GM19239 (cell line): ENCODE results near the gene MTREX.
"Not testable (repeated sequence)": the region's sequence is repeated elsewhere in the genome, so short reads cannot be mapped to it uniquely, and the experiment has no call there.

ENCODE experiments used
- DNase-seq: peaks from one replicate; pipeline ENCODE4 v3.0.0; 2011; ENCODE audit warnings: low spot score; ENCODE audit not compliant: insufficient read length
- FAIRE-seq: peaks from 2 replicates; lab custom pipeline; 2011; peaks lifted over from hg19 to GRCh38; lab: Jason Lieb, UNC

The MTREX gene

GRCh38 chr5:55307383-55308253, at the start of gene MTREX, which contains the start of gene DHX29:
Gene MTREX, plus strand, starts transcription at chr5:55307989. Its CDS starts 25 bp downstream, at chr5:55308014.
Gene DHX29, minus strand, starts transcription at chr5:55307694. Its CDS starts 121 bp downstream, at chr5:55307573.
- peak; percentile 98 for FAIRE-seq
- peak; percentile 75 for DNase-seq

- DNase-seq: no peak
- FAIRE-seq: no peak
Measured at GRCh38 chr5:55258339-55258738, 49.5 kb upstream of the MTREX start.

GRCh38 chr5:55276771-55277170, 31.0 kb upstream of the MTREX start:
- no peak for DNase-seq
- no peak for FAIRE-seq

- DNase-seq: no peak
- FAIRE-seq: no peak
Measured at GRCh38 chr5:55278778-55279177, 29.0 kb upstream of the MTREX start.

GRCh38 chr5:55286411-55286933, 21.3 kb upstream of the MTREX start:
- no peak for FAIRE-seq
- DNase-seq: no peak

- no peak for FAIRE-seq
Measured at GRCh38 chr5:55289808-55290207, 18.0 kb upstream of the MTREX start.

GRCh38 chr5:55290991-55291390, 16.8 kb upstream of the MTREX start:
- FAIRE-seq (no peak), DNase-seq (no peak)

More at GRCh38 chr5:55289808-55290207, 18.0 kb upstream of the MTREX start:
- DNase-seq: no peak

GRCh38 chr5:55294935-55295334, 12.9 kb upstream of the MTREX start:
- DNase-seq: no peak

GRCh38 chr5:55300890-55301289, 6.9 kb upstream of the MTREX start:
- FAIRE-seq: peak; percentile 18
- DNase-seq: no peak

More at GRCh38 chr5:55294935-55295334, 12.9 kb upstream of the MTREX start:
- FAIRE-seq: no peak

GRCh38 chr5:55303238-55303690, 4.5 kb upstream of the MTREX start:
- FAIRE-seq (no peak), DNase-seq (no peak)

GRCh38 chr5:55304584-55304983, 3.2 kb upstream of the MTREX start:
- DNase-seq (no peak), FAIRE-seq (no peak)

- no peak for FAIRE-seq
Measured at GRCh38 chr5:55305345-55305744, 2.4 kb upstream of the MTREX start.

GRCh38 chr5:55306641-55307382, 977 bp upstream of the MTREX start:
- DNase-seq (no peak), FAIRE-seq (no peak)

More at GRCh38 chr5:55305345-55305744, 2.4 kb upstream of the MTREX start:
- DNase-seq: no peak

GRCh38 chr5:55308254-55308836, 556 bp downstream of the MTREX start:
- DNase-seq (no peak), FAIRE-seq (no peak)

GRCh38 chr5:55313870-55314617, 6.3 kb downstream of the MTREX start:
- DNase-seq (no peak), FAIRE-seq (peak; percentile 47)

- FAIRE-seq: no peak
- no peak for DNase-seq
Measured at GRCh38 chr5:55316289-55316688, 8.5 kb downstream of the MTREX start.

- FAIRE-seq: no peak
- DNase-seq: no peak
Measured at GRCh38 chr5:55316837-55317236, 9.0 kb downstream of the MTREX start.

- FAIRE-seq, DNase-seq: not testable (repeated sequence)
Measured at GRCh38 chr5:55318237-55318636, 10.4 kb downstream of the MTREX start.

- FAIRE-seq: no peak
- no peak for DNase-seq
Measured at GRCh38 chr5:55319491-55319890, 11.7 kb downstream of the MTREX start.

- no peak for FAIRE-seq
Measured at GRCh38 chr5:55320571-55320970, 12.8 kb downstream of the MTREX start.

More at GRCh38 chr5:55320571-55320970, 12.8 kb downstream of the MTREX start:
- no peak for DNase-seq
